Right renal cortex interstitium (tissue), 3 donors: ENCODE data around the gene SMYD1. TPM values are rescaled to one million over a fixed set of nuclear protein-coding genes. Genes with fewer than 3 reads are reported as not detected.

ENCODE experiments used
- DNase-seq, 3 donors: peaks; one replicate each; pipeline ENCODE4 v3.0.0-alpha.2; 2013; ENCODE audit warnings: low read depth in 3 of 3, low spot score in 2 of 3
- polyA plus RNA-seq, 3 donors: library from polyadenylated mRNA; unstranded; fragments of 120-200 nt; gene quantifications; one replicate each; pipeline ENCODE4 v1.2.1, GENCODE V29; 2013; ENCODE audit not compliant: insufficient read length in 3 of 3

Gene SMYD1
- polyA plus RNA-seq, 3 donors, result 0.18 to 0.74 TPM; not detected in 1

GRCh38 chr2:88055371-88056128 lies 12.1 kb upstream of the SMYD1 start, which contains the start of gene KRCC1:
KRCC1 (minus strand) TSS chr2:88055783; CDS start chr2:88028563, 27,220 bp downstream.
- peak; percentile 85 to 88 (median 88) for DNase-seq

GRCh38 chr2:88057437-88057844 lies 10.2 kb upstream of the SMYD1 start:
- DNase-seq, result no peak

DNA sequence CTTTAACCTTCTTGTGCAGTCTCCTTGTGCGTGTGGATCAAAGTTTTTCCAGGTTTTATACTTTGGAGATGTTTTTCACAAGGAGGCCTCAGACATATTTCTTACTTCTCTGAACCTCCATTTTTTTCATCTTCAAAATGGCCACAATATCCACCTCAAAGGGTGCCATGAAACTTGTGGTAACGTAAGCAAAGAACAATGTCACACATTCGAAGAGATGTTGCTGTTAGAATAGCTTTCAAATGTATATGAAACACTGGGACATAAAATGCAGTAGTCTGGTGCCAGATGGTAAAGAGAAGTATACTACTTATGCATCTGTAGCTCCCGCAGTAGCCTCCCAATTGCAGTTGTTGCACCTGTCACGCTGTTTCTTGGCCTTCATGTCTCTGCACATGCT lies 9.4 kb upstream of the SMYD1 start:
- no peak for DNase-seq

- no peak for DNase-seq
Measured at GRCh38 chr2:88059979-88060906, 7.4 kb upstream of the SMYD1 start.

DNA sequence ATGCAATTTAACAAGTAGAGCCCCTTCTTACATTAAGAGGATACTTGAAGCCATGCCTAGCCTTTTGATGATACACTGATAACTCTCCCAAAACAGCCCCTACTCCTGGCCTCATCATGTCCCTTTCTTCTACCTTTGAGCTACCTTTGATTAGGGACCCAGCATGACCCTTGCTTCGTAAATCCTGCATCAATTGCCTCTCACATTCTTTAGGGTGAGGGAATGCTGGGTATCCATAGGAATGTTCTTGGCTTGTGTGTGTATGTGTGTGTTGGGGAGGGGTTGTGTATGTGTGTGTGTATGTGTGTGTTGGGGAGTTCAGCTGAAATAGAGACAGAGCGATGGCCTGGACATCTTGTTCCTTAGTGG lies 6.7 kb upstream of the SMYD1 start:
- DNase-seq, result no peak

DNA sequence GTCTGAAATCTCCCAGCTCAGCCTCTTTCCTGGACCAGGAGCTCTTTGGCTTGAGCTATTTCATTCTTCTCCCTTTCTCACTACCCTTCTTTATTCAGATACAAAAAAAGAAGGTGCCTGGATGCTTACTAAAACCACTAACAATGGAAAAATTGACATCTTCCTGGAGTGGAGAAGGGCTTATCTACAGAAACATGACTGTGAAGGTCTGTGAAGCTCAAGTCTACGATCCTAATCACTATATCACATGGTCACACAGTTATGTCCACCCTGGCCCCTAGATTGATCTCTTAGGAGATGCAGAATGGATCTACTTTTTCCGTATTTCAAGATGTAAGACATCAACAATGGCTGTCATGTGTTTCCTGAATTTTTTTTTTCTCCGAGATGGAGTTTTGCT lies 6.3 kb upstream of the SMYD1 start:
- no peak for DNase-seq

DNA sequence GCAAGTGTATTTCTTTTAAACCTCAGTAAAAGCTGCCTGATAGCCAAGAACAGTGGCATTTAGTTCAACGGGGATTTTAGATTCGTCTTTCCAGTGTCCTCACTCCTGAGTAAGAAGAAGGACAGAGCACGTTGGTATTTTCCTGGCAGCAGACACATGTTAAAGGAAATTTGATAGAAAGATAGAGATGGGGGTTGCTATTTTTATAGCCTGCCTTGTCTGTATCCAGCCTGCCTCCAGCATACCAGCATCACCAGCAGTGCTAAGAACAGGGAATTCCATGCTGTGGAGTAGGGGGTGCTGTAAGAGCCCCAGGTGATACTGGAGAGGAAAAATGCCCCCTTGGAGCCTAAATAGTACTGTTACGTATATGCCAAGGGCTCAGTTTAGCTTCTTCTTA lies 1.1 kb upstream of the SMYD1 start:
- DNase-seq, result no peak

GRCh38 chr2:88067189-88067588 lies 436 bp upstream of the SMYD1 start:
- DNase-seq, result no peak

- no peak for DNase-seq
Measured at GRCh38 chr2:88068044-88068443, 419 bp downstream of the SMYD1 start.

DNA sequence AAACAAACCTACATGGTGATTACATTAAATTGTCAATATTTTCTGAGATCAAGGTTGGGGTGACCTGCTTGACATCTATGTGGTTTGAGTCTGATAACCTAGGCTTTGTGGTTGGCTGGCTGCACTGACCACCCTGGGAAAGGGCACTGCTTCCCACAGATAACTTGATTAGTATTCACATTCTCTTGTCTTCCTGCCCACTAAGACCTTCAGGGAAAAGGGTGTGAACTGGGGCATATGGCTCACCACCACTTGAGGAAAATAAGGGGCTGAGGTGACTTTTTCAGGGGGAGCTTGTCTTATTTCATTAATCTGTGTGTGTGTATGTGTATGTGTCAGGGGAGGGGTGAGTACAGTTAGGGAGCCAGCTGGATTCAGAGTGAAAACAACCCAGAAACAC lies 1.5 kb downstream of the SMYD1 start:
- no peak for DNase-seq

DNA sequence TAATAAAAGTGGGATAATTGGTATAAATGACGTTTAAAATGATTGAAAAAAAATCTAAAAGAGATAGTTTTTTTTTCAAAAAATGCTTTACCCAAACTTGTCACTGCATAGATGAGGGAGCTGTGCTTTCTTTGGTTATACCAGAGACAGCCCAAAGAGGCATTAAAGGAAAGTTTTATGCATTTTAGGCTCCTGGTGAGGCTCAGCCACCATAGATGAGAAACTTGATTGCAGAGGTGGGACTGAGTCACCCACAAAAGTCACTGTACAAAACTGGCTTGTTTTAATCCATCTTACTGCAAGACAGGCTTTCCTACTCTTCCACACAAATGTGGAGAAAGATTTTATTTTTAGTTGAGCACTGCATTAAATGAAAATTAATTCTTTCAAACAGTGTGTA lies 2.4 kb downstream of the SMYD1 start:
- no peak for DNase-seq

DNA sequence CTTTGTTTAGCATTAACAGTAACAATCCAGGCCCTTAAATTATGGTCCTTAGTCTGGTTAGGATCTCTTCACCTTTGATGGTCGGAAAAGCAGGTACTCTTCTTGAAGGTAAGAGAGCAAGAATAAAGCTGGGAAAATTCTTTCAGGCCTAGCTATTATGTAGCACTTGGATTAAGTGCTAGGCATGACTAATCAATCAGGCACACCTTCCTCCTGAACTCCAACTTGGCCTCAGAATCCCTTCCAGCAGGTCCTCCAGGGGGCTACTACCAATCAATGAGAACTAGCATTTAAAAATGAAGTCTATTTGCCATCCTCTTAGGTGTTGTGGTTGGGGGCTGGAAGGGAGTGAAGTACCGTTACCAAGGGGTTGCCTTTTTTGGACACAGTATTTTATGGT lies 3.7 kb downstream of the SMYD1 start:
- DNase-seq, result no peak

- no peak for DNase-seq
Measured at GRCh38 chr2:88074150-88074549, 6.5 kb downstream of the SMYD1 start.

DNA sequence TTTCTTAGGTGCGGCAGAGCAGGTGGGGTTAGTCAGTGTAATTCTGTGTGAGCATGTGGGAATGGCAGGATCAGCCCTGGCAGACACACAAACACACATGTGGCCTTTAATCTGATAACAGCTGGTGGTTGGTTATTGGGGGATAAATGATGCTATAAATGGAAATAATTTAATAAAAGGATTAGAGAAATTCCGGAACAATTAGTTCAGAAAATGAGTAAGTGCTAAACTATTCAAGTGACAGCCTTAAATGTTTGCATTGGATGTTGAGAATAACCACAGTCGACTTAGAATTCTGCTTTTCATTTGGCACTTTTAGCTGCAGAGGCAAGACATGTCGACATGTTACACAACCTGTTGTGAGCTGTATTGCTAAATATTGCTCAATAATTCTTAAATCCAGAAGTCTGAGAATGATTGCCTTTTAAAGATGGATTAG lies 7.2 kb downstream of the SMYD1 start:
- no peak for DNase-seq

DNA sequence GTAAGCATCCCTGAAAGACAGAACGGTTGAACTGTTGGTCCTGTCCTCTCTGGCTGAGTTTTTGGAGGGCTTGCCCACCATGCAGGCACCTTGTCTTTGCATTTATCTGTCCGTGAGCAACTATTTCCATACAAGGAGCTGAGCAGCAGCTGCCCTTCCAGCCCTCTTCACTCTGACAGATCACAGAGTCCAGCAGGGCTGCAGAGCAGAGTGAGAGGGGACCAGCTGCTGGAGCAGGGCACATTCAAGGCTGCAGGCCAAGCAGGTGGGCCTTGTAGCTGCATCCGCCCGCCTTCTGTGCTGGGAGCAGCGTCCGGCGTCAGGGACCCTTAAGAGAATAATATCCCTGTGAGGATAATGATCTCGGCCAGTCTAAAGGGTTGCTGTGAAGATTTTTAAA lies 9.5 kb downstream of the SMYD1 start:
- no peak for DNase-seq

- no peak for DNase-seq
Measured at GRCh38 chr2:88078643-88079172, 11.1 kb downstream of the SMYD1 start.

DNA sequence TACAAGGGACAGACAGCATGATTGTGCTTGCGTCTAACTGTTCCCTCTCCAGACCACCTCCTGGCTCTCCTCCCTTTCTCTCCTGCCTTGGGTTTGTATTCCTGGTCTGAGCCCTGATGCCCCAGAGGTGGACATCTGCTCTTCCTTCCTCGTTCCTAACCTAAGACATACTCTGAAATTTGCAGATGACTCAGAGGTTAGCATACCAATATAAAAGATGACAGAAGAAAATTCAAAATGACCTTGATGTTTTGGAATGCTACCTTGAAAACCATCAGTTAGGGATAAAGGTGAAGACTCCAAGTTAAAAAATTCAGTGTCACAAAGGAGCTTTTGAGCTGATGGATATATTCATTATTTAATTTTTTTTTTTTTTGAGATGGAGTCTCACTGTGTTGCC lies 12.9 kb downstream of the SMYD1 start:
- DNase-seq, result no peak

GRCh38 chr2:88081924-88082608 lies 14.4 kb downstream of the SMYD1 start:
- DNase-seq, result no peak

DNA sequence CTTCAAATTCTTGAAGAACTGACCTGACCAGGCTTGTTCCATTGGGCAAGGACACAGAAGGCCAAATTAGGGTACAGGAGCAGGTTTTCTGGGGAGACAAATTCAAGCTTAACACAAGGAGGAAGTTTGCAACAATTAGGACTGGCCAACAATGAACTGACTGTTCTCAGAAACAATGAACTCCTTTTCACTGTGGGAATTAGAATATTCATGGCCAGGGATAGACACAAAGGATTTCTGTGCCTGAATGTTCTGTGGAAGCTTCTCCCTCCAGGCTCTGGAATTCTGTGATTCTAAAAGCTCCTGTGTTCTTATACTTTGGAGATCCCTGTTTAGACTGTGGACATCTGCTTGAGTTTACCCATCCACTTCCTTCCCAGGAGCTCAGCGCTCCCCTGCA lies 15.2 kb downstream of the SMYD1 start:
- no peak for DNase-seq

DNA sequence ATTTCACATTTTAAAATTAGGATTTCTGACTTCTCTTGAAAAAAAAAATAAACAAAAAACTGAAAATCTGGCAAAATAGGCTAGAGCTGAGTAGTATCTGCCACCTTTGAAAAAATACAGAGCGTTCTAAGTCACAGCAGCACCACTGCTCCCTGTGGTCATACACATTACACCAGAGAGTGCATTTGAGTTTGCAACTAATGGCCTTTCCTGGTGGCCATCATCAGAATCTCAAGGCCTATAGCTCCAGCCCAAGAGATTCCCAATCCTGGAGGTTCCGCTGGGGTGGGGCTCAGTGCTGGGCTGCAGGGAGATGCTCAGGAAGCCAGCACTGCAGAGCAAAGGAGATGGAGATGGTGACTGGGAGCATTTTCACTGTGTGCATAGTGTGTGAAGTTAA lies 17.5 kb downstream of the SMYD1 start:
- no peak for DNase-seq

DNA sequence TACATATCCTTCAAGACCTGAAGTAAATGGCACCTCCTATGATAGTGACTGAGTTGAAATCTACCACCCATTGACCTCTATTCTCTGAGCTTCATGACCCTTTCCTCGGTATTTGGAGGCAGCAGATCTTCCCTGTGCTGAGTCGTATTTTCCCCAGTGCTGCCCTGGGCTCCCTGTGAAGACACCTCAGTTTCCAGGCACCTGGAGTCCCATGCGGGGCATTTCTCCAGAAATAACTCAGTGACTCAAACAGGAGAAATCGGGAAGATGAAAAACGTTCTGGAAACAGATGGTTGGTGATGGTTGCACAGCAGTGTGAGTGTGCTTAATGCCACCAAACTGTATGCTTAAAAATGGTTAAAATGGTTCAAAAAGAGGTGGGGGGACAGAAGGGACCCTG lies 18.0 kb downstream of the SMYD1 start:
- no peak for DNase-seq
